Stimulated activated CD8-positive, alpha-beta memory T cell treated with anti-CD3 and anti-CD28 coated beads, Interleukin-12 subunit alpha, Interleukin-12 subunit beta, amount 100 ng/mL, for 24 hours (primary cell): ENCODE measurements around the gene FKBP7.
A peak's percentile ranks its signal among the peaks of the same experiment; 100 is the strongest.
"Not testable (repeated sequence)": the region's sequence is repeated elsewhere in the genome, so short reads cannot be mapped to it uniquely, and the experiment has no call there.

Source experiments
- DNase-seq: peaks from one replicate; pipeline ENCODE4 v3.0.0-alpha.2; 2020; ENCODE audit errors: extremely low read depth

The FKBP7 gene, protein sequence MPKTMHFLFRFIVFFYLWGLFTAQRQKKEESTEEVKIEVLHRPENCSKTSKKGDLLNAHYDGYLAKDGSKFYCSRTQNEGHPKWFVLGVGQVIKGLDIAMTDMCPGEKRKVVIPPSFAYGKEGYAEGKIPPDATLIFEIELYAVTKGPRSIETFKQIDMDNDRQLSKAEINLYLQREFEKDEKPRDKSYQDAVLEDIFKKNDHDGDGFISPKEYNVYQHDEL

DNA sequence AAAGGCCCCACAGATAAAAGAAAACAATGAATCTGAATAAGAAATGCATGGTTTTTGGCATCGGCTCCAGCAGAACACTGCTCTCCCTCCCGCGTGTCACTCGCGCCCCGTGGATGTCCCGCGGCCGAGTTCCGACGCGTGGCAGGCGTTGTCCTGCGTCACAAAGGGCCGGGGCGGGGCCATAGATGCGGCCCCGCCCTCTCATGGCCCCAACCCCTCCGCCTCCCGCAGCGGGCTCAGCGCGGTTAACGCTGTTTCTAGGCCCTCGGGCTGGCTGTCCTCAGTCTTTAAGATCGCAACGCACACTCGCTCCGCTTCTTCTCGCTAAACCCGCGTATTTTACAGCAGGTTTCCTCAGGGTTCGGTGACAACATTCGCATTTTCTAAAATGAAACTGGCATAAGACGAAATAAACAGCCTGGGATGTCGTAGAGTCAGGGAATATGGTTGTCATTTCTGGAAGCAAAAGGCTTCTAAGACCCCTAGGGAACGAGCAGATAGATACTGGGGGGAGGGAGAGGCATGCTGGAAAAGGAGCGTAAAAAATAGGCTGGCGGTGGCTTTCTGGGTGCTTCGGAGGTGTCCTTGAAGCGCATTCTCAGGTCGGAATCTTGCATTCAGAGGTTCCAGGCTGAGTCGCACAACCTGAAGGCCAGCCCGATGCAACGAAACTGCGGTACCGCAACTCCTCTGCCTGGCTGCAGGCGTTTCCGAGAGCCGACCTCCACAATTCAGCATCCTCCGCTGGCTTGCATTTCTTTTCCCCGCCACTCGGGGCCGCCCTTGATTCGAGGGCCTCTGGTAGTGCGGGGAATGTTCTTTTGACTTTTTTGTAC, at the start of gene FKBP7:
TSS of gene FKBP7 (minus strand) at position 162 of the 836 bp plus-strand sequence. CDS start at position 61, 101 bp downstream.
- DNase-seq: peak; percentile 65

DNA sequence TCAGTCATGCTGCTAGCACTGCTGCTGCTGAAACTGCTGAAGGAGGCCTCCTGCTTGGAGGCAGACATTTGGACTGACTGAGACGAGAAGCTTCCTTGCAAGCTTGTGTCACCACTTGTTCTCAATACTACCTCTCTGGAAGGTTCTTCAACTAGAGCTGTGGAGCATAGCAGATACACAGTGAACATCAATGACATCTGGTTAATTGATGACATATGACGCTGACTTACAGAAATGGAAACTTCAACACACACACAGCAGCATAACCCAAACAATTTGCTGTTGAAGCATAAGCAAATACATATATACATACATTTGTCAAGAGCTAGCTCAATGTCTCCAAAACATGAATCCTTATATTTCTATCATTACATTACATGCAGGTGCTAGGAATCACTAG, 49.2 kb upstream of the FKBP7 start:
- DNase-seq: no peak

DNA sequence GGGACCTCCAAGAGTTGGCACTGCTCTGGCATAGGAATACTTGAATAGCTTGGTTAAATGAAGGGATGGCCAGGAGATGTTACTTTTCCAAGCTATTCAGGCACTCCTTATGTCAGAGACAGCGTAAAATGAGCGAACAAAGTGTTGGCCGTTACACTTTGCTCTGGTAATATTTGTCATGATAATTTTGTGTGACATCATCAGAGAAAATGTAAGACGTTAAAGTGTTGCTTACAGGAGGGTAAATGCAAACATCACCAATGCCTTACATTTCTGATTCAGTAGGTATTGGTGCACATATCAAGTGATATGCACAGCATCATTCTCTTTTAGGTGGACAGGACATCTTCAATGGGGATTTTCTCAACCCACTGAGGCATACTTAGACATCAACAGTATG, 47.9 kb upstream of the FKBP7 start:
- no peak for DNase-seq

DNA sequence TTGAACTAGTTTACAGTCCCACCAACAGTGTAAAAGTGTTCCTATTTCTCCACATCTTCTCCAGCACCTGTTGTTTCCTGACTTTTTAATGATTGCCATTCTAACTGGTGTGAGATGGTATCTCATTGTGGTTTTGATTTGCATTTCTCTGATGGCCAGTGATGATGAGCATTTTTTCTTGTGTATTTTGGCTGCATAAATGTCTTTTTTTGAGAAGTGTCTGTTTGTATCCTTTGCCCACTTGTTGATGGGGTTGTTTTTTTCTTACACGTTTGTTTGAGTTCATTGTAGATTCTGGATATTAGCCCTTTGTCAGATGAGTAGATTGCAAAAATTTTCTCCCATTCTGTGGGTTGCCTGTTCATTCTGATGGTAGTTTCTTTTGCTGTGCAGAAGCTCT, 47.1 kb upstream of the FKBP7 start:
- DNase-seq: not testable (repeated sequence)

DNA sequence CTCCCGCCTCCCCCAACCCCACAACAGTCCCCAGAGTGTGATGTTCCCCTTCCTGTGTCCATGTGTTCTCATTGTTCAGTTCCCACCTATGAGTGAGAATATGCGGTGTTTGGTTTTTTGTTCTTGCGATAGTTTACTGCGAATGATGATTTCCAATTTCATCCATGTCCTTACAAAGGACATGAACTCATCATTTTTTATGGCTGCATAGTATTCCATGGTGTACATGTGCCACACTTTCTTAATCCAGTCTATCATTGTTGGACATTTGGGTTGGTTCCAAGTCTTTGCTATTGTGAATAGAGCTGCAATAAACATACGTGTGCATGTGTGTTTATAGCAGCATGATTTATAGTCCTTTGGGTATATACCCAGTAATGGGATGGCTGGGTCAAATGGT, 46.6 kb upstream of the FKBP7 start:
- DNase-seq: not testable (repeated sequence)

DNA sequence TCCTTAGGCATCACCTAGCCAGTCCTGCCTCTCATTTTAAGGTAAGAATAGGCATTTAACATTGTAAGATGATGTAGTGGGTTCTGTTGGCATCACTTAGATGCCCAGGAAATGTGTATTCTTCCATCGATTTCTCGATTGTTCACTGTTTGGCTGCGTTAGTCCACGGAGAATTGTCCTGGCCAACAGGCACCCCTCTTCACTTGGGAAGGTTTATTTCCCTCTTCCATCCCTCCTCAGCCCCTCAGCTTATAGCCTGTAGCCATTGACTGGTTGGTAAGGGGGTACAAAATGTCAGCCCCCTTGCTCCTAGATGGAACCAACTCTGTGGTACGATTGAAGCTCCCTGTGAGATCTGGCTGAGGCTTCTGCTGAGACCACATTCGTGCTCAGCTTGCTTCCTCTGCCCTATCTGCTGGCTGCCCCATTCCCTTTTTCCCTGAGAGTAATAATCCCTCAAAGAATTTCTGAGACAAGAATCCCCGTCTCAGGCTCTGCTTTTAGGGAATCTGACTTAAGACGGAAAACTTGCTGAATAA, 45.3 kb upstream of the FKBP7 start:
- DNase-seq: no peak

DNA sequence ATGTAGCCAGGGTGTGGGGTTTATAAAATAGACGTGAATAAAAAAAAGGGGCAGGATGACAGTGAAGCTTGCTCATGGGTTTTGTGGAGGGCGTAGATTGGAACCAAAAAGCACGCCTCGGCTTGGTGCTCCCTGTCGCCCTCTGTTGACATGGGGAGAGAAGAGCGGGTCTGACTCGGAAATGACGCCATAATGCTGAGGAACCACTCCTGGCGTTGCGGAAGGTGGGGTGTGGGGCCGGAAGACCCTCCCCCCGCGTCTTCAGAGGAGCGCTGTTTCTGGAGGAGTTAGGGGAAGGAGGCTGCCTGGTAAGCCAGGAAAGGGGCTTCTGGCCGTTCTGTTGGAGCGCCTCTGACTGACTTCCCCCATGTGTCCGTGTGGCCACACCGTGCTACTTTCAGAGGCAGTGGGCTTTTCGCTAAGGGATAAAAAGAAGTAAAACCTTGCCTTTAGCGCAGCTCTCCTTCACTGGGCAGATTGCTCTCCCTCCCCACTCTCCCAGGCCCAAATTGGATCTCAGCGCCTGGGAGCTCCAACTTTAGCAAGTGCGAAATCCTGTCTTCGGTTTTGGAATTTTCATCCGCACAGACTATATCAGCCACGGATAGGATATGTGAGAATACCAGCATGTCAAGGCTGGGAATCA, 44.7 kb upstream of the FKBP7 start:
- peak; percentile 51 for DNase-seq

DNA sequence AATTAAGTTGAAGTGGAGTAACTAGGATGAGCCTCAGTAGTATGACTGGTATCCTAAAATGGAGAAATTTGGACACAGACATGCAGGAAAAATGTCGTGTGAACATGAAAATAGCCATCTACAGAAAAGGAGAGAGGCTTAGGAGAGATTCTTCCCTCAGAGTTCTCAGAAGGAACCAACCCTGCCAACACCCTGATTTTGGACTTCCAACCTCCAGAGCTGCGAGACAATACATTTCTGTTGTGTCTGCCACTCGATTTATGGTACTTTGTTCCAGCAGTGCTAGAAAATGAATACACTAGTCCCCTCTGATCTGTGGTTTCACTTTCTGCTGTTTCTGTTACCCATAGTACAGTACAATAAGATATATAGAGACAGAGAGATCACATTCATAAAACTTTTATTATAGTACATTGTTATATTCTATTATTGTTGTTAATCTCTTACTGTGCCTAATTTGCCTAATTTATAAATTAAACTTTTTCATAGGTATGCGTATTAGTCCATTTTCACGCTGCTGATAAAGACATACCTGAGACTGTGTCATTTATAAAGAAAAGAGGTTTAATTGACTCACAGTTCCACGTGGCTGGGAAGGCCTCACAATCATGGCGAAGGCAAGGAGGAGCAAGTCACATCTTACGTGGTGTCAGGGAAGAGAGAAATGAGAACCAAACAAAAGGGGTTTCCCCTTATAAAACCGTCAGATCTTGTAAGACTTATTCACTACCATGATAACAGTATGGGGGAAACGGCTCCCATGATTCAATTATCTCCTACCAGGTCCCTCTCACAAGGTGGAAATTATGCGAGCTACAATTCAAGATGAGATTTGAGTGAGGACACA, 43.1 kb upstream of the FKBP7 start:
- no peak for DNase-seq

DNA sequence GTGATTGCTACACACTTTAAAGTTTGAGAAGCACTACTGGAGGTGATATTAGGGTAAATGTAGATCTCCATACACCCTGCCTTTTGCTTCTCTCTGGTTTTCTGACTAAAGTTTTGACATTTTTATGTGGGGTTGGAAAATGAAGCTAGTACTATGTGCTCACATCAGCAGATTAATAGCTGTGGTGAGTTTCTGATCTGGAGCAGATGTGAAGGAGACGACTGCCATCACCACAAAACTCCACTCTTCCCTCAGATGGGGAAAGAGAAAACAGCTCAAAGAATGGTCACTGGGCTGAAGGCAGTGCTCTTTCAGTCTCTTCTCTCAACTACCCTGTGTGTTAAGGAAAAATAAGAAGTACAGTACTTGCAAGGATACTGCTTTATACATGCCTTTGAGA, 39.1 kb upstream of the FKBP7 start:
- no peak for DNase-seq

DNA sequence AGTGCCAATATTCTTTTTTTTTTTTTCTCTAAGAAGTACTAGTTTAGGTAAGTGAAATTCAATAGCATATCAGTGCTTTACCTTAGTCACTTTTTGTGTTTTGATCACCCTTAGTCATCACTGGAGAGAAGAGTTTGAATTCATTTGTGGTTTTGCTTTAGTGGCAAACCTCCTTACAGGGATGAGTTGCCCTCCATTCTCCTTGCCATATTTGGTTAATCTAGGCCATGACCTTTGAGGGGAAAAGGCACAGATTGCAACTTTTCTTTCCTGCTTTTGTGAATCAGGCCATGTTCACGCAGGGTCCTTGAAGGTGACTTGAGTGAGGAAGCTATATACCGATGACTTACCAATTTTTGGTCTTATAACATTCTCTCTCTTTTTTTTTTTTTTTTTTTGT, 36.3 kb upstream of the FKBP7 start:
- no peak for DNase-seq

DNA sequence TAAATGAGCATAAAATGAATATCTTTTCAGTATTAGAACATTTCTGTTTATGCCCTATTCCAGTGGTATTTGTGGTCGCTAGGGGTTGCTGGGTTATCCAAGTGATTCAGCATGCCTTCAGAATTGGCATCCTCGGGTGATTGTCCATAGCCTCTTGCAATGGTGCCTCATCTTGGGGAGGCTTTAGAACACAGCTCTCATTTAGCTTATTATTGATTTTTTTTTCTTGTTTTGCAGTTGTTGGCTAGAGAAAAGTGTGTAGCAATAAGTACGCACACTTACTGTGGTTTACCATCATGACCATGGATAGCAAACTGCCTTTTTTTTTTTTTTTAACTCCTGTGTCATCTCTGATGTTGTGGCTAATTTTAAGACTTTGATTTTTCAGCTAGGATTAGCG, 35.5 kb upstream of the FKBP7 start:
- no peak for DNase-seq

DNA sequence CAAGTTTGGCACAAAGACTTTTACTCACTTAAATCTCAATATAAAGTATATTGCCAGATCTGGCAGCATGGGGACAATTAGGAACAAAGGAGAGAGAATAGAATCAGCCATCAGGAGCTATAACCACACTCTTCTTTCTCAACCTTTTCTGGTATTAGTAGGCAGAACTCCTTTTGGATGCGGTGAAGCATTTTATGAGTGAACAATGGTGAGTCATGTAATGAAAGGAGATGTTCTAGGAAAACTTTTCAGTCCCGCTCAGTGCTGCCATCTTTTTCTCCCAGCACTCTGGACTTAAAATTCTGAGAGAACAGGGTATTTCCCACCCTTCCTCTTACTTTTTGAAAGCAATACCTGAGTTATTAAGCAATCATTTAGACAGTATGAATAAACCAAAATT, 34.1 kb upstream of the FKBP7 start:
- DNase-seq: no peak

DNA sequence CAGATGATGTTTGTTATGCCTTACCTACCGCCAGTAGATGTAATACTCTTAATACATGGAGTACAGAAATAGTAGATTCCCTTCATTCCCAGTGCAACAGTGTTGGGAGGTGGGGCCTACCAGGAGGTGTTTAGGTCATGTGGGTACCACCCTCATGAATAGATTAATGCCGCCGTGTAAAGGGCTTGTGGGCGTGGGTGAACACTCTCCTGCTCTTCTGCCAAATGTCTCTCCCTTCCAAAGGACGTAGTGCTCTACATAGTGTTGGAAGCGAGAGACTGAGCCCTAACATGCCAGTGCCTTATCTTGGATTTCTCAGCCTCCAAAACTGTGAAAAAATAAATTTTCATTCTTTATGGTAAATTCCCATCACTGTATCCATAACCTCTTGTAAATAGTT, 32.0 kb upstream of the FKBP7 start:
- DNase-seq: no peak

DNA sequence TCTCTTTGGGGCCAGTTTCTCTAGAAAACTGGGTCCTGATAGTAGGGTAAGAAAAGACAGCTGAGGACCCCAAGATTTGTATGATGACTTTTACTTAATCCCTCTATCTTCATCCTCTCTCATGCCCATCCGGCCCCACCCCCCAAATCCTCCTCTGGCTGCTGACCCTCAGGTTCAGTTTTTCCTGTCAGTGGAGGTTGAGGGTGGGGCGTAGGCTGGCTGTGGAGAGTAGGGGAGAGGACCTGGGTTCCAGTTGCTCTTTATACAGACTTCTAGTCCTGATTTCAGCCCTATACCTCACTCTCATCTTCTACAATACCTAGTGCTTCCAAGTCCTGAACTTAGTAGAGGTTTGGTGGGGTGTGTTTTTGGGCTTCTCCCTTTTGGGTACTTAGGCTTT, 30.2 kb upstream of the FKBP7 start:
- no peak for DNase-seq

DNA sequence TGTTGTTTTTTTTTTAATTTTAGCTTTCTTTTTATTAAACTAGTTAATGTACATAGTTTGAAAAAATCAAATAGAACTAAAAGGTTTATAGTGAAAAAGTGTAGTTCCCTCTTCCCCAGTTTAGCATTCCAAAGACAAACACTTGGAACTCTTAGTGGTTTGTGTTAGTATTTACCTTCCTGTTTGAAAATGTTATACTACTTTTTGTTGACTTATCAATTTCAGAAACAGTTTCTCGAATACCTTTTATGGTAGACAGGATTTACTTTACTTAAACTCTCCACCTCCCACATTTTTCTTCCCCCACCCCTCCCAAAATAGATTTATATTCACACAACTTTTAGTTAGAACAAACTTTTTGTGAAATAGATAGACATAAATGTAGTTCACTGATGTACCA, 28.5 kb upstream of the FKBP7 start:
- no peak for DNase-seq

DNA sequence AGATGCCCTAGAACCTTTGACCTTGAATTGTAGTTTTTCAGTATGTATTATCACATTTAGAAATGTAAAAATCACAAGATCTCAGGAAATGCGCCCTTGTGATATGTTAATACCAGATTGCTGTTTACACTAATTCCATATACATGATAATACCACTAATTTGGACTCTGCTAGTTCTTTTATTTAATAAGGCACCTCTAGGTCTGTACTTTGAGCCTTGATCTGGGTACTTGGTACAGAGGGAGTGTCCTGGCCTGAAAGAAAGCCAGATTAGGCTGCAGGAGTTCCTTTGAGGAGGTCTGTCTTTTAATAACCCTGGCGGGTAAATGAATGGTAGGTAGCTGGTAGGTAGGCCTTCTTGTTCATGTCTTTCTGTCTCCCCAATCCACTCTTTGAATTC, 28.1 kb upstream of the FKBP7 start:
- DNase-seq: no peak

DNA sequence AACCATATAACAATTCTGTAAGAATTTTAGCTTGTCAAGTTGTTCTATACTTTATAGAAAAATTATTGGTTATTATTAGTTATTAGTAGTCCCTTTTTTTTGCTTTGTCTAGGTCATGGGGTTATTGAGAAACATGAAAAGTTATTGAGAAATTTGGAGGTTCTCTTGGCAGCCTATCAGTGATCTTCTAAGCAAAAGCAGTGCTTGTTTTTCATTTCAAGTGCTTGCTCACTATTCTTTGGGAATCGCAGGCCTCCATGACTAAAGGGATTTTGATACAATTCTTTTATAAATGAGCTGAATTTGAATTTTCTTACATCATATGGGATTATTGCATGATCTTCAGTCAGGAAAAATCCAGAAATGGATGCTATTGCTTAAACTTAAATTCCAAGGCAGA, 27.7 kb upstream of the FKBP7 start:
- DNase-seq: no peak

DNA sequence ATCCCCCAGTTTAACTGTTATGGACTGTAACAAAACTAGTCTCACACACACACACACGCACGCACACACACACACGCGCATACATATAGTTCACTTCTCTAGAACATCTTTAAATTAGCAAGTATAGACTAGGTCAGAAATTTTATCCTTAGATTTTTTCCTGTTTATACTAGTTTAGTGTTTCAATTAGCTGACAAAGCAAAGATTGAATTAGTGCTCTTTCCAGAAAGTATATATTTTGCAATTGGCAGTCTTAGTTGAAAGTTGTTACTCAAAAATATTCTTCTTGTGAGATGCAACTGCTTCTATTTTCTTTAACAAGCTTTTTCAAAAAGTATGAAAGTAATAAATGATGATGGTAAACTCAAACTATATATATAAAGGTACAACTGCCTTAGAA, 24.4 kb upstream of the FKBP7 start:
- DNase-seq: no peak

DNA sequence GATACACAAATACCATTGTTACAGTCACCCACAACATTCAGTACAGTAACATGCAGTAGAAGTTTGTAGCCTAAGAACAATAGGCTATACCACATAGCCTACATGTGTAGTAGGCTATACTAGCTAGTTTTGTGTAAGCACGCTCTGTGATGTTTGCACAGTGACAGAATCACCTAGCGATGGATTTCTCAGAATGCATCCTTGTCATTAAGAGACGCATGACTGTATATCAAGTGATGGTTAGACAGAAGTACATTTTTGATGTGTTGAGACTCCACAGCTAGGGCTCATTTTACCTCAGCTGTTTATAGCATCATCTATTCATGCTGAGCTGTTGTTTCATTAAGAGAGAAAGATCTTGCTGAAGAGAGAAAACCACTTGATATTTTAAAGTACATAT, 21.2 kb upstream of the FKBP7 start:
- DNase-seq: no peak

DNA sequence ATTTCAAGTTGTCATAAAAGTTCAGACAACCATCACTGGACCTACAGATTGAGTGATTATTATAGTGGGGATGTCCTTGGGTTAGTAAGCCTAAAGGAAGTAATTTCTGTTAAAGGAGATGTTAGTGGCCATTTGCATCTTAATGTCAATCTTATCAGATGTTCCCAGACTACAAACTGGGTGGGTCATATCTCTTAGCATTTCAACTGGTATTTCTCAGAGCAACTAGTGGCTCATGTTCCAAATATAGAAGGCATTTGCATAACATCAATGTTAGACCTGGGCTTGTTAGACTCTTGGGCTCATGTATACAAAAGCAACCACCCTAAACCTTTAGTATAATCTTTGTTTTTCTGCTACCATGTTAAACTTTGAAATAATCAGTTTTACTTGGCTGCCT, 19.7 kb upstream of the FKBP7 start:
- no peak for DNase-seq

DNA sequence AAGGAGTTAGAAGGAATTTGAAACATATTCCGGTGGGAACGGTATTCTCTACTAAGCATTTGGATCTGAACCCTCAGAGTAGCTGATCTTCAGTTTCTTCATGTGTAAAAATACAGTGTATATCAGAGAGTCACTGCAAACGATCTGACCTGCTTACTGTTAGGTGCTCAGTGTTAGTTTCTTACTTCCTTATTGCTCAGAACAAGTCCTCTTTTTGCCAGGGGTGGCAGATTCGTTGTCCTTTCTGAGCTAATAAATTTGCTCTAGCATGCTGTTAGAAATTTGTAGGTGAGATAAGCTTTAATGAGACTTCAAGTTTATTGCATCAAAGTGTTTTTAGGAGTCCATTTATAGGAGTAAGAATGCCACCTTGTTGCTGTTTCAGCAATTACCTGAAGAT, 17.6 kb upstream of the FKBP7 start:
- no peak for DNase-seq

DNA sequence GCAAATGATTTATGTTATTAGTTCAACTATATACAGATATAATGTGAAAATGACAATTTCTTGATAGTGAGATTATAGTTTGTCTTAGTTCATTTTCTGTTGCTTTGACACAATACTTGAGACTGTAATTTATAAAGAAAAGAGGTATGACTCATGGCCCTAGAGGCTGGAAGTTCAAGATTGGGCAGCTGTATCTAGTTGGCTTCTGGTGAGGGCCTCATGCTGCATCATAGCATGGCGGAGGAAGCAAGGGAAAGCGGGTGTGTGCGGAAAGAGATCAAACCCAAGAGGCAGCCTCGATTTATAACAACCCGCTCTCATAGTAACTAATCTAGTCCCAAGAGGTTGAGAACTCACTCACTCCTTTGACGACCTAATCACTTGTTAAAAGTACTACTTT, 13.2 kb upstream of the FKBP7 start:
- DNase-seq: no peak
